Activated CD4-positive, alpha-beta T cell treated with anti-CD3 and anti-CD28 coated beads for 36 hours (primary cell): Measurements from ENCODE around the gene MED13L. TPM values are rescaled to one million over a fixed set of nuclear protein-coding genes. Genes with fewer than 3 reads are reported as not detected.
A peak's percentile ranks its signal among the peaks of the same experiment; 100 is the strongest.

Experiments
- ATAC-seq: fragments of 200-7000 bp; cut with Tn5 transposase; one replicate; pipeline ENCODE4 v1.10.0; 2021; ENCODE audit warnings: mild to moderate bottlenecking, moderate library complexity
- CTCF ChIA-PET: fragments of 350-600 bp; sonication (Branson Sonifier 250); formaldehyde crosslinking; loops from one replicate; lab custom pipeline; 2021; ENCODE audit warnings: antibody characterized with exemption; lab: Charles Lee
- POLR2A ChIA-PET: fragments of 350-600 bp; sonication (Branson Sonifier 250); formaldehyde crosslinking; loops from one replicate; lab custom pipeline; 2021; ENCODE audit warnings: antibody characterized with exemption, inconsistent platforms; lab: Charles Lee
- DNase-seq: peaks from one replicate; pipeline ENCODE4 v3.0.0-alpha.2; 2020
- H3K27ac Mint-ChIP-seq: one replicate; pipeline ENCODE4 v1.8.0; 2021; ENCODE audit warnings: mixed read lengths
- H3K27me3 Mint-ChIP-seq: one replicate; pipeline ENCODE4 v1.8.0; 2021; ENCODE audit warnings: mixed read lengths
- H3K36me3 Mint-ChIP-seq: one replicate; pipeline ENCODE4 v1.8.0; 2021; ENCODE audit warnings: low read depth, mixed read lengths
- H3K4me1 Mint-ChIP-seq: one replicate; pipeline ENCODE4 v1.8.0; 2021; ENCODE audit warnings: mixed read lengths
- H3K4me3 Mint-ChIP-seq: one replicate; pipeline ENCODE4 v1.8.0; 2021; ENCODE audit warnings: mild to moderate bottlenecking, moderate library complexity, mixed read lengths
- H3K9me3 Mint-ChIP-seq: one replicate; pipeline ENCODE4 v1.8.0; 2021; ENCODE audit warnings: low read depth, mixed read lengths
- intact Hi-C, 2 experiments: fragments of 100-400 bp; cut with DNase I in 1 of 2; cut with micrococcal nuclease in 1 of 2; formaldehyde crosslinking; loops; one replicate each; pipeline versions ENCODE4 v1.14.2 to v1.15.1; 2022 to 2024; cut with DNase I, micrococcal nuclease
- total RNA-seq, 2 experiments: library from RNA; stranded (reverse); gene quantifications; one replicate each; pipeline ENCODE4 v1.2.3, GENCODE V29; 2021

Gene MED13L
- total RNA-seq, 2 experiments from 2014 or later: 38.5 to 41.9 TPM

DNA sequence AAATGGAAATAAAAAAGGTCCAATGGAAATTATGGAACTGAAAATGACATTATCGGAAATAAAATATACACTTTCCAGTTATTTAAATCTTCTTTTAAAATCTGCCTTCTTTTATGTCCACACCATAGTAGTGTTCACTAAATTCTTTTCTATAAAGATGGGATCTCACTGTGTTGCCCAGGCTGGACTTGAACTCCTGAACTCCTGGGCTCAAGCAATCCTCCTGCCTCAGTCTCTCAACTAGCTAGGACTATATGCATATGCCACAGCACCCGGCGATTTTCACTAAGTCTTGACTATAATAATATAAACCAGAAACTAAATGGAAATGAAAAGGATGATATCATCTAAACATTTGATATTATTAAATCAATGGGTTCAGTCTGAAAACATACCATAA is 188.4 kb downstream of the MED13L start:
- Mint-ChIP-seq H3K27ac (no peak overlapping the region), H3K4me1 (peaks cover 55% of the 10 kb centered on the region), H3K27me3 (no peaks in the 10 kb centered on the region), H3K36me3 (peaks cover 19% of the 10 kb centered on the region), H3K4me3 (no peak overlapping the region), H3K9me3 (no peaks in the 10 kb centered on the region)
- CTCF ChIA-PET: interaction anchor here (0.7 to 1.7 kb wide), 4 partner anchors 9 to 164 kb away, joined by 3 to 4 read pairs (median 4); no protein-coding TSS in a partner anchor
- ATAC-seq: no peak
- intact Hi-C loops: loop anchor here (2.0 to 10.0 kb wide), 3 partner anchors 54 to 1946 kb away; no protein-coding TSS in a partner anchor
- POLR2A ChIA-PET: no interaction called here
- DNase-seq: no peak

GRCh38 chr12:116087962-116088361 is 189.5 kb downstream of the MED13L start:
- ChIA-PET POLR2A (no interaction called here), CTCF (interaction anchor here (1.7 kb wide), 1 partner anchor 8 kb away, joined by 4 read pairs; no protein-coding TSS in a partner anchor)
- peaks cover 22% of the 10 kb centered on the region for H3K36me3 Mint-ChIP-seq
- H3K4me3 Mint-ChIP-seq: peak overlapping the region; percentile 16
- ATAC-seq: peak; percentile 71
- H3K4me1 Mint-ChIP-seq: peaks cover 57% of the 10 kb centered on the region
- H3K9me3 Mint-ChIP-seq: no peaks in the 10 kb centered on the region
- intact Hi-C loops: loop anchor here (2.0 to 10.0 kb wide), 3 partner anchors 55 to 1947 kb away; no protein-coding TSS in a partner anchor
- H3K27ac Mint-ChIP-seq: peak overlapping the region; percentile 78
- no peaks in the 10 kb centered on the region for H3K27me3 Mint-ChIP-seq
- peak; percentile 13 for DNase-seq

- H3K4me3 Mint-ChIP-seq: peak overlapping the region; percentile 22
- peaks cover 22% of the 10 kb centered on the region for H3K36me3 Mint-ChIP-seq
- peaks cover 54% of the 10 kb centered on the region for H3K4me1 Mint-ChIP-seq
- peak overlapping the region; percentile 28 for H3K27ac Mint-ChIP-seq
- peak; percentile 16 for DNase-seq
- intact Hi-C loops: loop anchor here (5.0 to 10.0 kb wide), 2 partner anchors 85 to 1947 kb away; no protein-coding TSS in a partner anchor
- H3K27me3 Mint-ChIP-seq: no peaks in the 10 kb centered on the region
- CTCF ChIA-PET: interaction anchor here (1.0 kb wide), 1 partner anchor 43 kb away, joined by 3 read pairs; no protein-coding TSS in a partner anchor
- POLR2A ChIA-PET: no interaction called here
- no peaks in the 10 kb centered on the region for H3K9me3 Mint-ChIP-seq
- ATAC-seq: peak; percentile 63
Observed at GRCh38 chr12:116087399-116087798, 190.1 kb downstream of the MED13L start.

GRCh38 chr12:116080415-116080814 is 197.1 kb downstream of the MED13L start:
- Mint-ChIP-seq H3K27ac (no peak overlapping the region), H3K27me3 (no peaks in the 10 kb centered on the region), H3K4me3 (no peak overlapping the region), H3K4me1 (peaks cover 32% of the 10 kb centered on the region), H3K9me3 (no peaks in the 10 kb centered on the region), H3K36me3 (peaks cover 7% of the 10 kb centered on the region)
- intact Hi-C loops: loop anchor here (1.0 to 10.0 kb wide), 7 partner anchors 19 to 1954 kb away; no protein-coding TSS in a partner anchor
- ChIA-PET CTCF (interaction anchor here (0.9 to 1.5 kb wide), 8 partner anchors 8 to 65 kb away, joined by 3 to 7 read pairs (median 3); no protein-coding TSS in a partner anchor), POLR2A (interaction anchor here (0.5 to 1.0 kb wide), 2 partner anchors 20 to 874 kb away, joined by 3 to 5 read pairs; no protein-coding TSS in a partner anchor)
- ATAC-seq: peak; percentile 95
- no peak for DNase-seq

DNA sequence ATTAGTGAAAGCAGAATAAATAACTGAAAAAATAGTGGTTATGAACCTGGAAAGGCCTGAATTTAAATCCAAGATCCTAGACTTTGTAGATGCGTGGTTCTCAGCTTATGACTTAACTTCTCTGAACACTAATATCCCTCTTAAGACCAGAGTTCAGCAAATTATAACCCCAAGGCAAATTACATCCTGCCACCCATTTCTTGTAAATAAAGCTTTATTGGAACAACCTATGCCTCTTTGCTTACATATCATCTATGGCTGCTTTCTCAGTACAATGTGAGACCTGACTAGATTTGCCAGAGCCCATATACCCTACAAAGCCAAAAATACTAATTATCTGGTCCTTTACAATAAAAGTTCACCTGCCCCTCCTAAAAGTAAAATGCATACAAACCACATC is 199.1 kb downstream of the MED13L start:
- intact Hi-C loops: no loop called here
- Mint-ChIP-seq H3K4me1 (peaks cover 38% of the 10 kb centered on the region), H3K27me3 (no peaks in the 10 kb centered on the region), H3K4me3 (no peak overlapping the region), H3K9me3 (no peaks in the 10 kb centered on the region), H3K27ac (no peak overlapping the region), H3K36me3 (peaks cover 7% of the 10 kb centered on the region)
- no peak for ATAC-seq
- ChIA-PET CTCF (no interaction called here), POLR2A (no interaction called here)
- DNase-seq: no peak

GRCh38 chr12:116077431-116077830 is 200.1 kb downstream of the MED13L start:
- Mint-ChIP-seq H3K9me3 (no peaks in the 10 kb centered on the region), H3K27me3 (no peaks in the 10 kb centered on the region), H3K36me3 (peaks cover 5% of the 10 kb centered on the region), H3K4me1 (peaks cover 35% of the 10 kb centered on the region), H3K27ac (no peak overlapping the region), H3K4me3 (no peak overlapping the region)
- DNase-seq: no peak
- intact Hi-C loops: no loop called here
- CTCF ChIA-PET: interaction anchor here (0.8 to 1.6 kb wide), 2 partner anchors 9 to 15 kb away, joined by 3 to 4 read pairs; no protein-coding TSS in a partner anchor
- POLR2A ChIA-PET: interaction anchor here (1.1 kb wide), 1 partner anchor 9 kb away, joined by 7 read pairs; no protein-coding TSS in a partner anchor
- ATAC-seq: no peak

GRCh38 chr12:116076399-116076798 is 201.1 kb downstream of the MED13L start:
- ChIA-PET CTCF (interaction anchor here (0.7 to 1.6 kb wide), 4 partner anchors 8 to 14 kb away, joined by 3 to 4 read pairs (median 3); no protein-coding TSS in a partner anchor), POLR2A (interaction anchor here (1.1 kb wide), 1 partner anchor 10 kb away, joined by 7 read pairs; no protein-coding TSS in a partner anchor)
- Mint-ChIP-seq H3K9me3 (no peaks in the 10 kb centered on the region), H3K27ac (no peak overlapping the region), H3K4me1 (peaks cover 29% of the 10 kb centered on the region), H3K27me3 (no peaks in the 10 kb centered on the region), H3K4me3 (no peak overlapping the region), H3K36me3 (peaks cover 5% of the 10 kb centered on the region)
- intact Hi-C loops: no loop called here
- DNase-seq (no peak), ATAC-seq (no peak)

GRCh38 chr12:116074686-116075085 is 202.8 kb downstream of the MED13L start:
- no peak for ATAC-seq
- H3K27ac Mint-ChIP-seq: no peak overlapping the region
- H3K4me3 Mint-ChIP-seq: no peak overlapping the region
- intact Hi-C loops: no loop called here
- peaks cover 5% of the 10 kb centered on the region for H3K36me3 Mint-ChIP-seq
- peaks cover 17% of the 10 kb centered on the region for H3K4me1 Mint-ChIP-seq
- CTCF ChIA-PET: interaction anchor here (0.9 to 1.6 kb wide), 4 partner anchors 10 to 47 kb away, joined by 3 to 5 read pairs (median 4); no protein-coding TSS in a partner anchor
- POLR2A ChIA-PET: no interaction called here
- DNase-seq: no peak
- no peaks in the 10 kb centered on the region for H3K27me3 Mint-ChIP-seq
- H3K9me3 Mint-ChIP-seq: no peaks in the 10 kb centered on the region

- H3K9me3 Mint-ChIP-seq: no peaks in the 10 kb centered on the region
- no peak for ATAC-seq
- no peak for DNase-seq
- POLR2A ChIA-PET: interaction anchor here (0.6 kb wide), 1 partner anchor 11 kb away, joined by 3 read pairs; no protein-coding TSS in a partner anchor
- H3K36me3 Mint-ChIP-seq: peaks cover 1% of the 10 kb centered on the region
- H3K4me1 Mint-ChIP-seq: peaks cover 26% of the 10 kb centered on the region
- CTCF ChIA-PET: no interaction called here
- intact Hi-C loops: no loop called here
- H3K27ac Mint-ChIP-seq: no peak overlapping the region
- no peaks in the 10 kb centered on the region for H3K27me3 Mint-ChIP-seq
- no peak overlapping the region for H3K4me3 Mint-ChIP-seq
Observed at GRCh38 chr12:116071555-116072230, 205.8 kb downstream of the MED13L start.

DNA sequence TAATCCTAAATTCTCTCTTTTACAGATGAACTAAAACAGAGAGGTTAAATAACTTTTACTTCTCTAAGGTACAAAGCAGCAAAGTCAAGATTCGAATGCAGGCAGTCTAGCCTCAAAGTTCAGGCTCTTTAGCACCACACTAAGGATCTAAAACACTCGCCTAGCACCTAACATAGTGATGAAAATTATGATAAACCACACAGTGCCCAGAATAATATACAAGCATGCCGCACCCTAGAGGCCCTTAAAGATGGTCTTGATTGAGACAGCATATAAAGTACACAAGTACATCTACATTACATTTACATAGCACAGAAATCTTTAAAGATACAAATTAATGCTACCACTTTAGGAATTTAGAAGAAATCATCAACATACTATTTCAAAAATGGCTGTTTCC is 207.0 kb downstream of the MED13L start:
- DNase-seq: no peak
- ChIA-PET POLR2A (interaction anchor here (0.6 kb wide), 1 partner anchor 17 kb away, joined by 3 read pairs; no protein-coding TSS in a partner anchor), CTCF (interaction anchor here (1.0 to 1.4 kb wide), 3 partner anchors 9 to 97 kb away, joined by 3 to 6 read pairs (median 4); no protein-coding TSS in a partner anchor)
- intact Hi-C loops: loop anchor here in 1 of 2 experiments (1.0 kb wide), 1 partner anchor 164 kb away; no protein-coding TSS in a partner anchor
- no peaks in the 10 kb centered on the region for H3K27me3 Mint-ChIP-seq
- no peak for ATAC-seq
- no peak overlapping the region for H3K4me3 Mint-ChIP-seq
- peaks cover 29% of the 10 kb centered on the region for H3K4me1 Mint-ChIP-seq
- H3K27ac Mint-ChIP-seq: no peak overlapping the region
- H3K36me3 Mint-ChIP-seq: no peaks in the 10 kb centered on the region
- H3K9me3 Mint-ChIP-seq: no peaks in the 10 kb centered on the region

- Mint-ChIP-seq H3K27ac (no peak overlapping the region), H3K36me3 (no peaks in the 10 kb centered on the region), H3K4me3 (no peak overlapping the region), H3K27me3 (no peaks in the 10 kb centered on the region), H3K9me3 (no peaks in the 10 kb centered on the region), H3K4me1 (peaks cover 25% of the 10 kb centered on the region)
- CTCF ChIA-PET: interaction anchor here (0.6 to 1.4 kb wide), 5 partner anchors 9 to 221 kb away, joined by 3 to 6 read pairs (median 3); no protein-coding TSS in a partner anchor
- ATAC-seq: no peak
- no peak for DNase-seq
- intact Hi-C loops: loop anchor here in 1 of 2 experiments (1.0 to 10.0 kb wide), 2 partner anchors 125 to 164 kb away; no protein-coding TSS in a partner anchor
- POLR2A ChIA-PET: interaction anchor here (0.6 kb wide), 1 partner anchor 17 kb away, joined by 3 read pairs; no protein-coding TSS in a partner anchor
Observed at GRCh38 chr12:116069943-116070342, 207.6 kb downstream of the MED13L start.
